Measurements from ENCODE around the gene GCKR. TPM values are rescaled to one million over a fixed set of nuclear protein-coding genes. Genes with fewer than 3 reads are reported as not detected.

The GCKR gene
- total RNA-seq, 4 donors from 2014 or later, result 0.13 TPM; not detected in 3

- Histone ChIP-seq H3K9me3 (no peaks in the 10 kb centered on the region), H3K4me3 (replicated peaks in 1 of 3) (no peak overlapping the region), H3K27ac (no peak overlapping the region), H3K36me3 (no peaks in the 10 kb centered on the region), H3K4me1 (no peaks in the 10 kb centered on the region), H3K27me3 (no peaks in the 10 kb centered on the region)
- no peak for DNase-seq
- 82 to 88% methylated on average over 2 of the region's 2 CpGs for WGBS, 2 donors
- intact Hi-C loops (cut with DNase I), result no loop called here
- TF ChIP-seq, protein P1, sequence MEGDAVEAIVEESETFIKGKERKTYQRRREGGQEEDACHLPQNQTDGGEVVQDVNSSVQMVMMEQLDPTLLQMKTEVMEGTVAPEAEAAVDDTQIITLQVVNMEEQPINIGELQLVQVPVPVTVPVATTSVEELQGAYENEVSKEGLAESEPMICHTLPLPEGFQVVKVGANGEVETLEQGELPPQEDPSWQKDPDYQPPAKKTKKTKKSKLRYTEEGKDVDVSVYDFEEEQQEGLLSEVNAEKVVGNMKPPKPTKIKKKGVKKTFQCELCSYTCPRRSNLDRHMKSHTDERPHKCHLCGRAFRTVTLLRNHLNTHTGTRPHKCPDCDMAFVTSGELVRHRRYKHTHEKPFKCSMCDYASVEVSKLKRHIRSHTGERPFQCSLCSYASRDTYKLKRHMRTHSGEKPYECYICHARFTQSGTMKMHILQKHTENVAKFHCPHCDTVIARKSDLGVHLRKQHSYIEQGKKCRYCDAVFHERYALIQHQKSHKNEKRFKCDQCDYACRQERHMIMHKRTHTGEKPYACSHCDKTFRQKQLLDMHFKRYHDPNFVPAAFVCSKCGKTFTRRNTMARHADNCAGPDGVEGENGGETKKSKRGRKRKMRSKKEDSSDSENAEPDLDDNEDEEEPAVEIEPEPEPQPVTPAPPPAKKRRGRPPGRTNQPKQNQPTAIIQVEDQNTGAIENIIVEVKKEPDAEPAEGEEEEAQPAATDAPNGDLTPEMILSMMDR (IDR thresholded peaks at IDR 0.05), result no peak
- TF ChIP-seq POLR2A (IDR thresholded peaks at IDR 0.05), result no peak
These were observed 62.6 kb downstream of the GCKR start for GRCh38 chr2:27559228-27559627.

DNA sequence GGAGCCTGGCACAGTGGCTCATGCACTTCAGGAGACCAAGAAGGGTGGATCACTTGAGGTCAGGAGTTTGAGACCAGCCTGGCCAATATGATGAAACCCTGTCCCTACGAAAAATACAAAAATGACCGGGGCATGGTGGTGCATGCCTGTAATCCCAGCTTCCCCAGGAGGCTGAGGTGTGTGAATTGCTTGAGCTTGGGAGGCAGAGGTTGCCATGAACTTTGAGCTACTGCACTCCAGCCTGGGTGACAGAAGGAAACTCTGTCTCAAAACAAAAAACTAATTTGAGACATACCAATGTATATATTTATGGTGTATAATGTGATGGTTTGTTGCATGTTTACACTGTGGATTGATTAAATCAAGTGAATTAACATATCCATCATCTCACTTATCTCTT is 64.4 kb downstream of the GCKR start:
- intact Hi-C loops (cut with DNase I), result no loop called here
- no peaks in the 10 kb centered on the region for H3K27me3 ChIP-seq
- H3K4me1 ChIP-seq, result no peaks in the 10 kb centered on the region
- H3K27ac ChIP-seq, result no peak overlapping the region
- no peak overlapping the region for H3K4me3 ChIP-seq (replicated peaks in 1 of 3)
- no peak for DNase-seq
- 96% methylated on average over 2 of the region's 2 CpGs for WGBS, 2 donors
- TF ChIP-seq POLR2A (IDR thresholded peaks at IDR 0.05), result no peak
- TF ChIP-seq, protein P1 (IDR thresholded peaks at IDR 0.05), result no peak
- H3K36me3 ChIP-seq, result no peaks in the 10 kb centered on the region
- H3K9me3 ChIP-seq, result no peaks in the 10 kb centered on the region

- Histone ChIP-seq H3K4me3 (replicated peaks in 1 of 3) (no peak overlapping the region), H3K27me3 (no peaks in the 10 kb centered on the region), H3K9me3 (no peaks in the 10 kb centered on the region), H3K27ac (no peak overlapping the region), H3K4me1 (no peaks in the 10 kb centered on the region), H3K36me3 (no peaks in the 10 kb centered on the region)
- intact Hi-C loops (cut with DNase I), result no loop called here
- WGBS, 2 donors, result 70 to 78% methylated on average over 2 of the region's 2 CpGs
- DNase-seq, result no peak
- TF ChIP-seq POLR2A (IDR thresholded peaks at IDR 0.05), result no peak
- TF ChIP-seq, protein P1 (IDR thresholded peaks at IDR 0.05), result no peak
These were observed 70.0 kb downstream of the GCKR start for GRCh38 chr2:27566628-27567027.

GRCh38 chr2:27569398-27569797 is 72.8 kb downstream of the GCKR start:
- WGBS, 2 donors, result 48 to 74% methylated on average over 2 of the region's 2 CpGs
- Histone ChIP-seq H3K27me3 (no peaks in the 10 kb centered on the region), H3K9me3 (no peaks in the 10 kb centered on the region), H3K27ac (no peak overlapping the region), H3K36me3 (no peaks in the 10 kb centered on the region), H3K4me3 (replicated peaks in 1 of 3) (no peak overlapping the region), H3K4me1 (no peaks in the 10 kb centered on the region)
- DNase-seq, result no peak
- TF ChIP-seq POLR2A (IDR thresholded peaks at IDR 0.05), result no peak
- TF ChIP-seq, protein P1 (IDR thresholded peaks at IDR 0.05), result no peak
- intact Hi-C loops (cut with DNase I), result no loop called here

DNA sequence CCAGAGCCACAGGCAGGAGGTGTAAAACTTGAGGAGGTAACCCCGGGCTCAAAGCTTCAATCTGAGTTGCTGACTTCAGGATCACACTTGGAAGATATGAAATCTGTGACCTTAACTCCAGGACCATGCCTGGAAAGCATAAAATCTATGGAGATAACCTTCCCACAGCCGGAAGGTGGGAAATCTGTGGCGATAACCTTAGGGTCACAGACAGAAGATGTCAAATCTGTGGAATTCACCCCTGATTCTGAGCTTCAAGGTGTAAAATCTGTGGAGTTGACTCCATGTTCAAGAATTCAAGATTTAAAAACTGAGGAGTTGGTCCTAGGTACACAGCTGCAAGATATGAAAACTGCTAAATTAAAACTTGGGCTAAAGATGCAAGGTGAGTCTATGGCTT is 74.6 kb downstream of the GCKR start:
- Histone ChIP-seq H3K27me3 (no peaks in the 10 kb centered on the region), H3K36me3 (no peaks in the 10 kb centered on the region), H3K4me3 (replicated peaks in 1 of 3) (no peak overlapping the region), H3K9me3 (no peaks in the 10 kb centered on the region), H3K27ac (no peak overlapping the region), H3K4me1 (no peaks in the 10 kb centered on the region)
- TF ChIP-seq POLR2A (IDR thresholded peaks at IDR 0.05), result no peak
- TF ChIP-seq, protein P1 (IDR thresholded peaks at IDR 0.05), result no peak
- intact Hi-C loops (cut with DNase I), result no loop called here
- DNase-seq, result no peak
- 88 to 91% methylated on average over 3 of the region's 3 CpGs for WGBS, 2 donors
